Transverse colon (tissue), 4 donors: ENCODE results near the gene OSBPL10. TPM values are rescaled to one million over a fixed set of nuclear protein-coding genes. Genes with fewer than 3 reads are reported as not detected.

Source experiments
- DNase-seq: peaks from one replicate; pipeline ENCODE4 v3.0.0-alpha.2; 2019
- H3K27ac ChIP-seq, 4 donors: fragments of 200-600 bp; sonication (generic); 2 replicates each; pipeline ENCODE4 v1.5.1; 2016 to 2018; ENCODE audit warnings: inconsistent platforms in 4 of 4
- H3K27me3 ChIP-seq: fragments of 200-600 bp; sonication (generic); 2 replicates; pipeline ENCODE4 v1.5.1; 2017; ENCODE audit warnings: inconsistent platforms
- H3K36me3 ChIP-seq, 4 donors: fragments of 200-600 bp; sonication (generic); 2 replicates each; pipeline ENCODE4 v1.5.1; 2017 to 2019; ENCODE audit warnings: inconsistent platforms in 4 of 4
- H3K4me1 ChIP-seq, 4 donors: fragments of 200-600 bp; sonication (generic); 2 replicates each; pipeline ENCODE4 v1.5.1; 2017 to 2020; ENCODE audit warnings: inconsistent platforms in 4 of 4
- H3K4me3 ChIP-seq, 4 donors: fragments of 200-600 bp; sonication (generic); 1 replicate in 1 of 4; 2 replicates in 3 of 4; pipeline versions ENCODE4 v1.5.1 to v1.6.1; 2017 to 2019; ENCODE audit warnings: inconsistent platforms in 4 of 4
- H3K9me3 ChIP-seq, 2 donors: fragments of 200-600 bp; sonication (generic); 2 replicates each; pipeline ENCODE4 v1.5.1; 2017 to 2019; ENCODE audit warnings: inconsistent platforms in 2 of 2
- EP300 ChIP-seq: sonication (generic); formaldehyde crosslinking; IDR thresholded peaks from one replicate; pipeline ENCODE4 v1.6.1; 2017; ENCODE audit warnings: antibody characterized with exemption, low read depth
- POLR2A ChIP-seq: fragments of 450-650 bp; IDR thresholded peaks from one replicate; pipeline ENCODE4 v1.6.1; 2016; ENCODE audit warnings: antibody characterized with exemption, mild to moderate bottlenecking, moderate library complexity
- POLR2AphosphoS5 ChIP-seq, 3 donors: sonication (generic); formaldehyde crosslinking; IDR thresholded peaks; one replicate each; pipeline ENCODE4 v1.6.1; 2016; ENCODE audit warnings: antibody characterized with exemption in 3 of 3
- WGBS, 2 donors: methylation state at CpG; one replicate each; pipeline ENCODE4 v1.1.5; 2018; ENCODE audit warnings: low coverage in 1 of 2; 5-methylcytosine and 5-hydroxymethylcytosine counted together
- in situ Hi-C, 4 donors: fragments of 200-750 bp; cut with MboI; loops; one replicate each; pipeline versions ENCODE4 v1.15.0 to v1.15.1; 2017; ENCODE audit warnings: low sequenced_read_pairs in 3 of 4, low pct_ligation_motif_present in 1 of 4, low pct_unique_long_range_greater_than_20kb in 1 of 4
- intact Hi-C: fragments of 100-400 bp; cut with DNase I; formaldehyde crosslinking; loops from one replicate; pipeline ENCODE4 v1.15.1; 2023; ENCODE audit warnings: low total_unique reads
- total RNA-seq, 4 donors: library from RNA; depleted of rRNA; stranded (reverse); fragments of >200 nt; gene quantifications; one replicate each; pipeline ENCODE4 v1.1.0, GENCODE V29; 2016
- TF ChIP-seq, protein P1 (sequence below), 5 experiments: fragments of 200-600 bp in 3 of 5; fragments of 450-650 bp in 2 of 5; sonication (generic) in 3 of 5; IDR thresholded peaks; 1 replicate in 2 of 5; 2 replicates in 3 of 5; pipeline ENCODE4 v1.5.1; 2016 to 2017; ENCODE audit warnings: antibody characterized with exemption in 5 of 5, inconsistent platforms in 3 of 5, mild to moderate bottlenecking in 2 of 5, moderate library complexity in 1 of 5

Gene OSBPL10
- total RNA-seq, 4 donors from 2014 or later, result 10.0 to 34.8 (median 19.5) TPM

DNA sequence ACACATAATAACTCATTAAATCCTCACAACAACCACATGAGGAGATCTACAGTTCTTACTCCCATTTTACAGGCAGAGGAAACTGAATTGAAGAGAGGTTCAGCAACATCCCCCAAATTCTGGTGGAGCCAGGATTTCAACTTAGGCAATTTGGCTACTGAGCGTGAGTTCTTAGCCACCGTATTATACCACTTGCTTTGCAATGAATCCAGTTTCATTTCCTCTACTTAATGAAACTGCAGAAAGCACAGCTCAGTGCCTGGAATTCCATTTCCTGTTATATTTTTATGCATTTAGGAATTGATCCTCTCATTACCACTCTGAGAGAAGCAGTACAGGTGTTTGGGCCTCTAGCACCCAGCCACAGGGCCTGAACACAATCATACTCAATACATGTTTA, 4.8 kb upstream of the OSBPL10 start:
- DNase-seq, result no peak
- H3K36me3 ChIP-seq, result no peaks in the 10 kb centered on the region
- H3K4me3 ChIP-seq, result no peak overlapping the region
- intact Hi-C loops (no loop called here), in situ Hi-C loops (no loop called here)
- H3K27ac ChIP-seq, result no peak overlapping the region
- 63 to 72% methylated on average over 1 to 2 of the region's 2 CpGs for whole genome bisulfite sequencing, 2 donors
- peaks cover 0 to 8% (median 3%) of the 10 kb centered on the region in 4 donors for H3K4me1 ChIP-seq
- peaks cover 6 to 7% of the 10 kb centered on the region in 2 donors for H3K9me3 ChIP-seq
- no peaks in the 10 kb centered on the region for H3K27me3 ChIP-seq
- TF ChIP-seq POLR2A (no peak), POLR2AphosphoS5 (IDR thresholded peaks at IDR 0.05) (no peak), EP300 (no peak)
- TF ChIP-seq, protein P1, sequence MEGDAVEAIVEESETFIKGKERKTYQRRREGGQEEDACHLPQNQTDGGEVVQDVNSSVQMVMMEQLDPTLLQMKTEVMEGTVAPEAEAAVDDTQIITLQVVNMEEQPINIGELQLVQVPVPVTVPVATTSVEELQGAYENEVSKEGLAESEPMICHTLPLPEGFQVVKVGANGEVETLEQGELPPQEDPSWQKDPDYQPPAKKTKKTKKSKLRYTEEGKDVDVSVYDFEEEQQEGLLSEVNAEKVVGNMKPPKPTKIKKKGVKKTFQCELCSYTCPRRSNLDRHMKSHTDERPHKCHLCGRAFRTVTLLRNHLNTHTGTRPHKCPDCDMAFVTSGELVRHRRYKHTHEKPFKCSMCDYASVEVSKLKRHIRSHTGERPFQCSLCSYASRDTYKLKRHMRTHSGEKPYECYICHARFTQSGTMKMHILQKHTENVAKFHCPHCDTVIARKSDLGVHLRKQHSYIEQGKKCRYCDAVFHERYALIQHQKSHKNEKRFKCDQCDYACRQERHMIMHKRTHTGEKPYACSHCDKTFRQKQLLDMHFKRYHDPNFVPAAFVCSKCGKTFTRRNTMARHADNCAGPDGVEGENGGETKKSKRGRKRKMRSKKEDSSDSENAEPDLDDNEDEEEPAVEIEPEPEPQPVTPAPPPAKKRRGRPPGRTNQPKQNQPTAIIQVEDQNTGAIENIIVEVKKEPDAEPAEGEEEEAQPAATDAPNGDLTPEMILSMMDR (IDR thresholded peaks at IDR 0.05), result no peak

DNA sequence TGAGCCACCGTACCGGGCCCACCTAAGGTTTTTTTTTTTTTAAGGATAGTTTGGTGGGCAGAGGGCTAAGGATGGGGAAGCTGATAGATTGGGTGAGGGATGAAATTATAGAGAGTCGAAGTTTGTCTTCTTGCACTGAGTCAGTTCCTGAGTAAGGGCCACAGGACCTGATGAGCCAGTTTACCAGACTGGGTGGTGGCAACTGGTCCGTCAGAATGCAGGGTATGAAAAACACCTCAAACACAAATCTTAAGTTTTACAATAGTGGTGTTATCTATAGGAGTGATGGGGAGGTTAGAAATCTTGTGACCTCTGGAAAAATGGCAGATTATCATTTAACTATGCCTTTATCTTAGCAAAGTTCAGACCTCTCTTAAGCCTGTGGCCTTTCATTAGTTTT, 3.3 kb upstream of the OSBPL10 start:
- Histone ChIP-seq H3K9me3 (peaks cover 0 to 3% of the 10 kb centered on the region in 2 donors), H3K27me3 (no peaks in the 10 kb centered on the region), H3K27ac (no peak overlapping the region), H3K4me1 (peaks cover 0 to 16% (median 11%) of the 10 kb centered on the region in 4 donors), H3K4me3 (no peak overlapping the region), H3K36me3 (no peaks in the 10 kb centered on the region)
- no peak for DNase-seq
- intact Hi-C loops, result no loop called here
- in situ Hi-C loops, result no loop called here
- 76 to 92% methylated on average over 3 to 4 of the region's 4 CpGs for WGBS, 2 donors
- TF ChIP-seq, protein P1 (IDR thresholded peaks at IDR 0.05), result no peak
- TF ChIP-seq POLR2AphosphoS5 (IDR thresholded peaks at IDR 0.05) (no peak), EP300 (no peak), POLR2A (no peak)

DNA sequence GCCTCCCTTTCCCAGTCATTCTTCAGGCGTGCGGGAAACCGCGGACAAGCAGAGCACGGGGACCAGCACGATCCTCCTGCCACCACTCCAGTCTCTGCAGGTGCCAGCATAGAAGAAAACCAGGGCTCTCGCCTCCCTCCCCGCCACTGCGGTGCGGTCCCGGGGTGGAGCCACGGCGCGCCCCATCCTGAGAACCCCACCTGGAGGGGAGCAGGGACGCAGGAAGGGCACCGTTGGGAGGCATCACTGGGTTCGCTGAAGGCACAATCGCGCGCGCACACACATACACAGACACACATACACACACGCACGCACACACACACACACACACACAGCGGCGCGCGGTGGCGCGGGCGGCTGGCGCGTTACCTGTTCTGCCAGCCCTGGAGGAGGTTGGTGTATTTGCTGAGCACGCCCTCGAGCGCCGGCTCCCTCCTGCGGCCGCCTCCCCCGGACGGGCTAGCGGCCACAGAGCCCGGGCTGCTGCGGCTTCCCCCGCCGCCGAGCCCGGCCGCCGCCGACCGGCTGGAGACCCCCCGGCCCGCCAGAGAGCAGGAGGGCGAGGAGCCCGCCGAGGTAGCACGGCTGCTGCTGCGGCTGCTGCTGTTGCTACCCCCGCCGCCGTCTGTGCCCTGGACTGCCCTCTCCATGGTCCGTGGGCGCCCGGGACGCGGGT, 394 bp downstream of the OSBPL10 start:
- Histone ChIP-seq H3K4me1 (peaks cover 0 to 16% (median 11%) of the 10 kb centered on the region in 4 donors), H3K27me3 (no peaks in the 10 kb centered on the region), H3K9me3 (no peaks in the 10 kb centered on the region), H3K36me3 (no peaks in the 10 kb centered on the region), H3K27ac (peak overlapping the region; percentile 89 to 98 (median 92)), H3K4me3 (peak overlapping the region; percentile 52 to 81 (median 58))
- DNase-seq, result peak; percentile 81
- intact Hi-C loops, result no loop called here
- WGBS, 2 donors, result 1% methylated on average over 51 of the region's 66 CpGs; no CpG with 5 or more reads in 1 of the 2 donors
- TF ChIP-seq, protein P1 (IDR thresholded peaks at IDR 0.05), result peak in 2 of 5 experiments; percentile 13 to 25
- TF ChIP-seq EP300 (no peak), POLR2A (peak; percentile 11), POLR2AphosphoS5 (IDR thresholded peaks at IDR 0.05) (peak in 1 of 3 donors; percentile 23)
- in situ Hi-C loops, result no loop called here

DNA sequence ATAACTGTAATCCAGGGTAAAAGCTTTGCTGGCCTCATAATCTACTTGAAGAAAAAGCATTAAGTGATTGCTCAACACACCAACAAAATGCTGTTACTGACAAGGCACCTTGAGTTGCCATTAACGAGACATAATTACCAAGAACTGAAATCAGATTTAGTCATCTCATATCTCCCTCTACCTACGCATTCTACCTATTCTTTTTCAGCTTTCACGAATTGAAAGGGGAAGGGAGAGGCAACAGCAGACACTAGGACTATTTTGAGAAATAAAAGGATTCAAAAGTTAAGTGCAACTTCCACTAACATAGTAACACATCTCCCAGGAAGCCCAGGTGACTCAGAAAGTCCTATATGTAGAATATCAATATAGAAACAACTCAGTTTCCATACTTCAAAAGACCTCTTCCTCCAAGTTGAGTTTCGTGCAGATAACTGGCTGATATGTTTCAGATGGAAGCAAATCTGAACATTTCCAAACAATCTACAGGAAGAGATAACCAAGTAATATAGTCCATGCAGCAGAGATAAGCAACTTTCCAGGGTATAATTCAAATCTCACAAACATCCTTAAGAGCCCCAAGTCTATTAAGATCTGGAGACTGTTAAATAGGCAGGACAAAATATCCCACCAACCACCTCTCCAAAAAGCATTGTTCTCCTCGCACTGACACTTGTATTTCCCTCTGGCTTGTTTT, 1.9 kb downstream of the OSBPL10 start:
- in situ Hi-C loops, result no loop called here

More for the DNA sequence above, 1.9 kb downstream of the OSBPL10 start:
- Histone ChIP-seq H3K27me3 (no peaks in the 10 kb centered on the region), H3K36me3 (no peaks in the 10 kb centered on the region), H3K9me3 (no peaks in the 10 kb centered on the region), H3K4me1 (peaks cover 0 to 16% (median 11%) of the 10 kb centered on the region in 4 donors), H3K4me3 (peak overlapping the region in 1 of 4 donors; percentile 62), H3K27ac (peak overlapping the region in 1 of 4 donors; percentile 98)
- no peak for DNase-seq
- 63 to 88% methylated on average over 3 to 5 of the region's 5 CpGs for WGBS, 2 donors
- intact Hi-C loops, result no loop called here
- TF ChIP-seq POLR2AphosphoS5 (IDR thresholded peaks at IDR 0.05), result no peak
- TF ChIP-seq POLR2A, result no peak
- TF ChIP-seq, protein P1 (IDR thresholded peaks at IDR 0.05), result no peak
- TF ChIP-seq EP300, result no peak
